SK-N-SH (cell line): ENCODE measurements around the gene ZSCAN10.

Experiments
- CTCF ChIP-seq: fragments of 200-600 bp; sonication (generic); IDR thresholded peaks from 2 replicates; pipeline ENCODE4 v1.6.1; 2017; ENCODE audit warnings: antibody characterized with exemption, mild to moderate bottlenecking, moderate library complexity
- EP300 ChIP-seq, 2 experiments: IDR thresholded peaks; 2 replicates each; pipeline versions ENCODE4 v1.4.0 to v1.6.1; 2012; ENCODE audit warnings: borderline replicate concordance in 1 of 2, low read depth in 1 of 2, low read length in 1 of 2
- EZH2phosphoT487 ChIP-seq: fragments of 200-600 bp; sonication (generic); IDR thresholded peaks from 2 replicates; pipeline ENCODE4 v1.6.1; 2017; ENCODE audit warnings: low read depth, mixed run types, mild to moderate bottlenecking, antibody characterized with exemption, moderate library complexity, borderline replicate concordance
- GABPA ChIP-seq: IDR thresholded peaks from 2 replicates; pipeline ENCODE4 v1.4.0; 2012; ENCODE audit warnings: low read depth, mild to moderate bottlenecking
- MAX ChIP-seq: IDR thresholded peaks from 2 replicates; pipeline ENCODE4 v1.4.0; 2012; ENCODE audit warnings: low read depth
- POLR2AphosphoS5 ChIP-seq: IDR thresholded peaks from 2 replicates; pipeline ENCODE4 v1.6.1; 2012; ENCODE audit warnings: low read depth, low read length
- RCOR1 ChIP-seq: fragments of 150-350 bp; IDR thresholded peaks from 2 replicates; pipeline ENCODE4 v1.6.1; 2017; ENCODE audit warnings: antibody characterized with exemption, low read length
- SIN3A ChIP-seq: IDR thresholded peaks from 2 replicates; pipeline ENCODE4 v1.6.1; 2012; ENCODE audit warnings: low read depth, mild to moderate bottlenecking, low read length, moderate library complexity, borderline replicate concordance
- SMC3 ChIP-seq: IDR thresholded peaks from 2 replicates; pipeline ENCODE4 v1.6.1; 2012; ENCODE audit warnings: low read depth, low read length, improper control_type of control experiment
- TAF1 ChIP-seq: IDR thresholded peaks from 2 replicates; pipeline ENCODE4 v1.6.1; 2012; ENCODE audit warnings: low read depth, mild to moderate bottlenecking, low read length, moderate library complexity, borderline replicate concordance
- TCF12 ChIP-seq: IDR thresholded peaks from 2 replicates; pipeline ENCODE4 v1.4.0; 2012
- USF2 ChIP-seq: fragments of 150-350 bp; IDR thresholded peaks from 2 replicates; pipeline ENCODE4 v1.6.1; 2017; ENCODE audit warnings: antibody characterized with exemption, low read length, low read depth, borderline replicate concordance

- TF ChIP-seq CTCF = peak; percentile 70
- no peak for TF ChIP-seq GABPA
- TF ChIP-seq SMC3 = no peak
- TF ChIP-seq TAF1 = no peak
- TF ChIP-seq MAX = no peak
- no peak for TF ChIP-seq RCOR1
- TF ChIP-seq SIN3A = no peak
- TF ChIP-seq TCF12 = no peak
- no peak for TF ChIP-seq POLR2AphosphoS5
- TF ChIP-seq EP300 (IDR thresholded peaks at IDR 0.05; ENCODE audit: borderline replicate concordance in 1 of 2, low read depth in 1 of 2, low read length in 1 of 2) = no peak
- no peak for TF ChIP-seq USF2
- no peak for TF ChIP-seq EZH2phosphoT487
Observed at GRCh38 chr16:3101018-3101840, 2.1 kb upstream of the ZSCAN10 start.
